Activated CD8-positive, alpha-beta memory T cell treated with anti-CD3 and anti-CD28 coated beads, Interleukin-2, amount 50 U/mL, for 48 hours (primary cell): ENCODE data around the gene ENTHD1.
"Not testable (repeated sequence)": the region's sequence is repeated elsewhere in the genome, so short reads cannot be mapped to it uniquely, and the experiment has no call there.

Experiments used
- DNase-seq: peaks from one replicate; pipeline ENCODE4 v3.0.0-alpha.2; 2020

The ENTHD1 gene

DNA sequence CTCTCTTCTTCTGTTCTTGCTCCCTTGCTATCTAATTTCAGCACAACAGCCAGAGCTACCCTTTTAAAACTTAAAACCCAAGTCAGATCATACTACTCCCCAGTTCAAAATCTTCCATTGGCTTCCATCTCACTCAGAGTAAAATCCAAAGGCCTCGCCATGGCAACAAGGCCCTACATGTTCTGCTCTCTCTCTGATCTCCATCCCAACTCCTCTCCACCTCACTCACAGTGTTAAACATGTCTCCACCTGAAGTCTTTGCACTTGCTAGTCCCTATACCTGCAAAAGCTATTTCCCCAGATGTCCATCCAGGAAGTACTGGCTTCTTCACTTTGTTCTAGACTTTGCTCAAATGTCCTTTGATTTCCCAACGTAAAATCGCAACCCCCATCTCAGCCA, 4.3 kb upstream of the ENTHD1 start:
- DNase-seq, result no peak

DNA sequence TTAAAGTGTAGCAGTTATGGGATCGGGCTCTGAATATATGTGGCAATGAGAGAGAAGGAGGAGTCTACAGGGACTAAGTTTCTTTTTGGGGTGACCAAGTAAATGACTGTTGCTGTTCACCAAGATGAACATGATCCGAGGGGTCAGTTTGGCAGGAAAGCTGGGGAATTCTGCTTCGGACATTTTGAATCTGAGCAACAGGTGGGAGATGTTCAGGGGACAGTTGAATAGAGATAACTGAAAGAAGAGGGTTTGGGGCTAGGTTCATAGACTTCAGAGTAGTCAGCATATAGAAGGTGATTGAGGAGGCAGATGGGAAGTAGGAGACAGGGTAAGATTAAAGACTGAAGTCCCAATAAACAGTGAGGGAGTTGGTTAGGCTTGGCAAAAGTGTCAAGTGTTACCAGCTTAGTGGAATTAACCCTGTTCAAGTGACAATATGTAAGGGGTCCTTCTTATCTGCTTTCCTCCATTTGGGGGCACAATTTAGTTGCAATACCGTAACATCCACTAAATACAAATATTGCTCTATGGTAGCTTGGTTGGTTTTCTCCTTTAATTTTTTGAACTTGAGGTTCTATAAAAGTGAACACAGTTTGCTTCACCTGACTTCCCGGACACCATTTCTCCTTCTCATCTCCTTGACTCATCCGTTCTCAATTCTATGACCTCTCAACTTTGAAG, 2.9 kb upstream of the ENTHD1 start:
- DNase-seq, result no peak

DNA sequence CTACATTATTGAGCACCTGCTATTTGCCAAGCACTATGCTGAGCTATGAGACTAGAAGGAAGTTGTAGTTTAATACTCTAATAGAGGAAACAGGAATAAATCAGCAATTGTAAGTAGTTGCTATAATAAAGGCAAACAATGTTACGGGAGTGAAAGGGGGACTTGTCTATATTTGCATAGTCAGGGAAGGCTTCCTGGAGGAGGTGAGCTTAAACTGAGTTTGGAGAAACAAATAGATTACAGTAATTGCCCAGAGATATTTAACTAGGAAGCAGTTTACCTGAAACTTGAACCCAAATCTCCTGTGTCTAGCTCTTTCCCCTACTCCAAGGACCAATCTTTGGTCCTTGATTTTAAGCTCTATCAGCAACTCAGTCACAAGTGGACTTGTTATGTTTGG, 2.1 kb upstream of the ENTHD1 start:
- no peak for DNase-seq

DNA sequence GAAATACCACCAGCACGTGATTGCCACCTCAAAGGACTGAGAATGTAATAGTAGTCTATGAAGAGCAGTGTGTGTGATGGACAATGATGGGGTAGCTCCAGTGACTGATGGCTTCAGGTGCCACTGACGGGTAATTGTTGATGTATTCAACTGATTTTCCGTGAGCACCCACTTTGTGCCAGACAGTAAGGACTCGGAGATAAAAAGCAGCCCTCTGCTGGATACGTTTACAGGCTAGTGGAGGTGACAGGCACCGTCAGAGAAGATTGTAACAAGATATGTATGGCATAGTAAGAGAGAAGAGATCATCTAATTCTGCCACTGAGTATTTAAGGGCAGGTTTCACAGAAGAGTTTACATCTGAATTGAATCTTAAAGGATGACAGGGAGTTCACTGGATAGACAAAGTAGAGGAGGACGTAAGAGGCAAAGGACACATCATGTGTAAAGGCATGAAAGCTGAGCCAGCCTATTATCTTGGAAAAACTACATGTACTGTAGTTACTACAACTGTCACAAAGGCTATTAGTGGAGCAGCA, 1.1 kb upstream of the ENTHD1 start:
- DNase-seq, result no peak

DNA sequence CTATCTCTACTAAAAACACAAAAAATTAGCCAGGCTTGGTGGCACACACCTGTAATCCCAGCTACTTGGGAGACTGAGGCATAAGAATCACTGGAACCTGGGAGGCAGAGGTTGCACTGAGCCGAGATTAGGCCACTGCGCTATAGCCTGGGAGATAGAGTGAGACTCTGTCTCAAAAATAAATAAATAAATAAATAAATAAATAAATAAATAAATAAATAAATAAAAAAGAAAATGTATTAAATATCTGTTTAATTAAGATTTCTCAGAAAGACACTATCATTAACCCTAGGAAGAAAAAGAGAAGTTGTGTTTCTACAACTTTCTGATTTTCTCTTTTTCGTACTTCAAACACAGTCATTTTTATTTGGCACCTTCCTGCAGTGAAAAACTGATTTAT, 3.6 kb downstream of the ENTHD1 start:
- not testable (repeated sequence) for DNase-seq

DNA sequence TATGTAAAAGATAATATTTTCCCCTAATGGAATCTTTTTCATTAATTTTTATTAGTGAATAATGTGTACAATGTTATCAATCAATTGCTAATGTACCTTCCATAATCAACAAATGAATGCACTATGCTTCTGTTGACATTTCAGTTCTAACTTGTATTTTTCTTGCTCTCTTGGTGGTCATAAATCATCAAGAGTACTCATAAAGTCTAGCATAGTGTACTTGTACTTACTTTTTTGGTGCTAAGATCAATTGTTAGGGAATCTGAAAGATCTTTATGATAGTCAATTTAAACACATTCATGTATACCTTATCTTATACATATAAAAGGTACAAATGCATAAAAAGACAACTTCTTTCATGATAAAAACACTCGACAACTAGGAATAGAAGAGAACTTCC, 10.5 kb downstream of the ENTHD1 start:
- DNase-seq, result no peak

DNA sequence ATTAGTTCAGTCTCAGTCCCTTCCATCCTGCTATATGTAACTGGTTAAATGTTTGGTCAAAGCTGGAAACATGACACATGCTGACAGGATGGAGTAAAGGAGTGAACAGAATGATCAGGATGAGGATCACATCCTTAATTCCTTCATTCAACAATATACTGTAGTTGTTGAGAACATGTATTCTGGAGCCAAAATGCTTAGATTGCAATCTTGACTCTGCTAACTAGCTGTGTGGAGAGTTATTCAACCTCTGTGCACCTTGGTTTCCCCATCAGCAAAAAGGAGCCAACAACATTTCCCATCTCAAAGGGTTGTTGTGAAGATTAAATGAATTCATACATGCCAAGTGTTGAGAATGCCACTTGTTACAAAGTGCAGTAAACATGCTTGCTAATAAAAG, 12.8 kb downstream of the ENTHD1 start:
- DNase-seq, result no peak

DNA sequence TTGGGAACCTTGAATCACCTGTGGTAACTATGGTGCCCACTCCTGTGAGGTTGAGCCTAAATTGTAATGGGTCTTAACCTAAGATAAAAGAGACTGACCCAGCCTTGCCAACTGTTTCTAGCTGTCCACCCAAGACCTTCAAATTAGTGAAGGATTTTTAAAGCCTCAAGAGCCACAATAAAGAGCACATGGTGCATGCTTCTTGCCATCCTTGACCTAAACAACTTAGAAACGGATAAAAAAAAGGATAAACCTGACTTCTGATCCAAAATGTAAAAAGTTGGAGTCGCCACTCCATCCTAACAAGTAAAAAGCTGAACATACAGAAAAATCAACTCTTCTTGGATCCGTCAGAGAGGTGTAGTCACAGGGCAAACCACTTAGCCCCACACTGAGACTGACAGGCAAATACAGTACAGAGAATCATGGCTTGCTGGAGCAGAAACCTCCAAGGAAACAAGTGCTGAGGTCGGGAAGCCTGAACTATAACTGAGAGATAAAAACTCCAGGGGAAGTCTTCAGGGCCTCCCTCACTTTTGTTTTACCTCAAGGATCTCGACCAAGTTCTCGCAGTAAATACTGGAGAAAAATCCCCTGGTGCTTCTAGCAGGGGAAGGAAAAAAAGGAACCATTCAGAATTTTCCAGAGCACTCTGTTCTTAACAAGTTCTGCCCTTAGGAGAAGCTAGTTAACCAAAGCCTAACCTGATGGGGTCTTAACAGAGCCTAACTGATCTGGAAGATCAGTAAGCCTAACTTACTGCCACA, 16.3 kb downstream of the ENTHD1 start:
- no peak for DNase-seq

DNA sequence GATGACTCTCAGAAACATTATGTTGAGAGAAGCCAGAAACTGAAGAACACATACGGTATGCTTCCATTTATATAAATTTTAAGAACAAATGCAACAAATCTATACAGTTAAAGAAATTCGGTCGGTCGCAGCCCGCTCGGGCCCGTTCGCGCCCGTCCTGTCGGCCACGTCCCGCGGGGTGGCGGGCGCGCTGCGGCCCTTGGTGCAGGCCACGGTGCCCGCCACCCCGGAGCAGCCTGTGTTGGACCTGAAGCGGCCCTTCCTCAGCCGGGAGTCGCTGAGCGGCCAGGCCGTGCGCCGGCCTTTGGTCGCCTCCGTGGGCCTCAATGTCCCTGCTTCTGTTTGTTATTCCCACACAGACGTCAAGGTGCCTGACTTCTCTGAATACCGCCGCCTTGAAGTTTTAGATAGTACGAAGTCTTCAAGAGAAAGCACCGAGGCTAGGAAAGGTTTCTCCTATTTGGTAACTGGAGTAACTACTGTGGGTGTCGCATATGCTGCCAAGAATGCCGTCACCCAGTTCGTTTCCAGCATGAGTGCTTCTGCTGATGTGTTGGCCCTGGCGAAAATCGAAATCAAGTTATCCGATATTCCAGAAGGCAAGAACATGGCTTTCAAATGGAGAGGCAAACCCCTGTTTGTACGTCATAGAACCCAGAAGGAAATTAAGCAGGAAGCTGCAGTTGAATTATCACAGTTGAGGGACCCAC, 18.2 kb downstream of the ENTHD1 start:
- DNase-seq, result not testable (repeated sequence)

DNA sequence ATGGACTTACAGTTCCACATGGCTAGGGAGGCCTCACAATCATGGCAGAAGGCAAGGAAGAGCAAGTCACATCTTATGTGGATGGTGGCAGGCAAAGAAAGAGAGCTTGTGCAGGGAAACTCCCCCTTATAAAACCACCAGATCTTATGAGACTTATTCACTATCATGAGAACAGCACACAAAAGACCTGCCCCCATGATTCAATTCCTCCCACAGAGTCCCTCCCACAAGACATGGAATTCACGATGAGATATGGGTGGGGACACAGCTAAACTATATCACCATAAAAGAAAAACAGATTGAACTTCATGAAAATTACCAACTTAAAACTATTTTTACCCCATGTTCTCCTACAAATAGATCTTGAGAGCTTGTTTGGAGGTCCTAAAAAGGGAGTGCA, 19.6 kb downstream of the ENTHD1 start:
- DNase-seq, result no peak

DNA sequence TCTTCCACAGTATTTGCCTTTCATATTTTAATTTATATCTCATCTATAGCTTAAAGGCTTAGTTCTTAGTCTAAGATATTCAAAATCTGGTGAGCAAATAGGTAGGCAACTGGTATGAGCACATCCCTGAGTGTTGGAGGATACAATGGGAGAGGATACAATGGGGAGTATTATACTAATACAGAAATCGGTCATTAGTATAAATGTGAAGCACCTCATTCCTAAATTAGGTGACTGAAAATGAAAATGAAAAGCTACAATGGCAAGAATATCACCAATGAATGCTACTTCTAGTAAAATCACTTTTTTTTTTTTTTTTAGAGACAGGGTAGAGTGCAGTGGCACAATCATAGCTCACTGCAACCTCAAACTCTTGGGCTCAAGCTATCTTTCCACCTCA, 21.0 kb downstream of the ENTHD1 start:
- DNase-seq, result no peak

DNA sequence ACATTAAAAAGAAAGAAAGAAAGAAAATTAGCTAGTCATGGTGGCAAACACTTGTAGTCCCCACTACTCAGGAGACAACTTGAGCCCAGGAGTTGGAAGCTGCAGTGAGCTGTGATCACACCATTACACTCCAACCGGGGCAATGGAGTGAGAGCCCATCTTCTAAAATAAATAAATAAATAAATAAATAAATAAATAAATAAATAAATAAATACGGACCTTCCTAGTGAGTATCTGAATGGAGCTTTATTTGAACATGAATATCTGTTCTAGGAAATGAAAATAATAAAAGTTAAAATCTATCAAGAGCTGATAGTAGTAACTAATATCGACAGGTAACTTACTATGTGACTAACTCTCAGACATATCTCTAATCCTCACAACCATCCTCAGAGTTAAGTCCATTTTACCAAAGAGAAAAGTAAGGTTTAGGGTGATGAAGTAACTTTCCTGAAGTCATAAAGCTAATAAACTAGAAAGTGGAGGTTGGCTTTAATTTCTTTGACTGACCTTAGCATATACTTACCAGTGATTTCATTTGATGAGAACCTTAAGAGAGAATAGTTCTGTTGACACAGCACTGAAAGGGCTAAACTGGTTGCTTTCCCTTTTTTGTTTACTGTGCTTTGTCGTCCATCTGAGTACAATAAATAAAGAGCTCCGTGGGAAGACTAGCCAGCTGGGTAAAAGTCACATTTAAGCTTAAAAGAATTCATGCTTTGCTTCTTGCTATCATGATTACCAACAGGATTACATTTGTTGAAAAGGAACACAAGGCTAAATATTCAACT, 22.4 kb downstream of the ENTHD1 start:
- DNase-seq, result no peak

DNA sequence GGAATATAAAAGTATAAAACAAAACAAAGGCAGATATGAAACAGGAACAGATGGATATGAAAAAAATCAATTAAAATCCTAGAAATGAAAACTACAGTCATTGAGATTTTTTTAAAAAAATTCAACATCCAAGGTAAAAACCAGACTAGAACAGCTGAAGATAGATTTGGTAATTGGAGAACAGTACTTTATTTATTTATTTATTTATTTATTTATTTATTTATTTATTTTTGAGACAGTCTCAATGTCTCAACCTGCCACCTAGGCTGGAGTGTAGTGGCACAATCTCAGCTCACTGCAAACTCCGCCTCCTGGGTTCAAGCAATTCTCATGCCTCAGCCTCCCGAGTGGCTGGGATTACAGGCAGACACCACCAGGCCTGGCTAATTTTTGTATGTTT, 23.8 kb downstream of the ENTHD1 start:
- not testable (repeated sequence) for DNase-seq

DNA sequence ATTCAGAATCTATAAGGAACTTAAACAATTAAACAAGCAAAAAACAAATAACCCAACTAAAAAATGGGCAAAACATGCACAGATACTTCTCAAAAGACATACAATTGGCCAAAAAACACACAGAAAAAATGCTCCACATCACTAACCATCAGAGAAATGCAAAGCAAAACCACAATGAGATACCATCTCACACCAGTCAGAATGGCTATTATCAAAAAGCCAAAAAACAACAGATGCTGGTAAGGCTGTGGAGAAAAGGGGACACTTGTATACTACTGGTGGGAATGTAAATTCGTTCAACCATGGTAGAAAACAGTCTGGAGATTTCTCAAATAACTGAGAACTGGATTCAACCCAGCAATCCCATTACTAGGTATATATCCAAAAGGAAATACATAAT, 24.8 kb downstream of the ENTHD1 start:
- no peak for DNase-seq

DNA sequence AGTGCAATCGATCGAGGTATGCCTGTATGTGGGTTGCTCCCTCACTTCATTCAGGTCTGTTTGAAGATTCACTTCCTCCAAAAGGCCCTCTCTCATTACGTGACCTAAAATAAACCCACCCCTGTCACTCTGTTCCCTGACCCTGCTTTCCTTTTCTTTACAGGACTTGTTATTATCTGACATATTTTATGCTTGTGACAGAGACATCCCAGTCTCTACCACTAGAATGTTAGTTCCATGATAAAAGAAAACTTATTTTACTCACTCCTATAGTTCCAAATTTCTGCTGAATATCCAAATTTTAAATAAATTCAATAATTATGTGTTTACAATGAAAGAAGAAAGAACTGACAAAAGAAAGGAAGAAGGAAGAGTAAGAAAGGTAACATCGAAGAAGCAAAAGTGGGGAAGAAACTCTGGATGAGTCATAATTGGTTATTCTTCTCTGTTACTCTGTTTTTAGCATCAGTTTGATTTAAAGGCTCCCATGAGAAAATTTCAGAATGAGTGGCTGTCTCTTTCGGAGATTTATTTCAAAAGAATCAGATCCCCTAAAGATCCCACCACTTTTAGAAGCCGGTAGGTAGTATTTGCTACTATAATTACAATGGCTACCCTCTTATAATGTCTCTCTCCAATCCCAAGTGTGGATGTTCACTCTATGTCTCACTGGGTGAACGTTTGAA, 33.5 kb downstream of the ENTHD1 start:
- no peak for DNase-seq

DNA sequence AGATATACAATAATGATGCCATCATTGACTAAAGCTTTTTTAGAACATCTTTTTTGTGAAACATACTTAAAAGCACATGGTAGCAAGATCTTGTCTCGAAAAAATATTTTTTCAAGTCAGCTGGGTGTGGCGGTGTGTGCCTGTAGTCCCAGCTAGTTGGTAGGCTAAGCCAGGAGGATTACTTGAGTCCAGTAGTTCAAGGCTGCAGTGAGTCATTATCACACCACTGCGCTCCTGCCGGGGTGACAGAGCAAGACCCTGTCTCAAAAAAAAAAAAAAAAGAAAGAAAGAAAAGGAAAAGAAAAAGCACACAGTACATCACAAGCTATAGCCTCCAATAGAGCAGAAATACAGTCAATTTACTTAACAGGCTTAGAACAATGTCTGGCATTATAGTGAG, 37.0 kb downstream of the ENTHD1 start:
- DNase-seq, result no peak

DNA sequence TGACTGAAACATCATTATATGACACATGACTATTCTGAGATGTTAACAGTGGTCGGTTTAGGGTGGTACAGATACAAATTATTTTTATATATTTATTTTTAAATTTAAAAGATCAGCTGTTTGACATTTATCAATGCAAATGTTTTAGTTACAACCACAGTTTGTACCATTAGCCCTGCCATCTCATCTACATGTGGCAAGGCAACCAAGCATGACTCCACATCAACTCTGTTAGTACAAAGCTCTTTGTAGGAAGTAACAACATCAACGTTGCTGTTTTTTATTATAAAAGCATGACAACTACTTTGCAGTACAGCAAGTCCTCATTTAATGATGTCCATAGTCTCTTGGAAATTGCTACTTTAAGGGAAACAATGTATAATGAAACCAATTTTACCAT, 40.8 kb downstream of the ENTHD1 start:
- no peak for DNase-seq

DNA sequence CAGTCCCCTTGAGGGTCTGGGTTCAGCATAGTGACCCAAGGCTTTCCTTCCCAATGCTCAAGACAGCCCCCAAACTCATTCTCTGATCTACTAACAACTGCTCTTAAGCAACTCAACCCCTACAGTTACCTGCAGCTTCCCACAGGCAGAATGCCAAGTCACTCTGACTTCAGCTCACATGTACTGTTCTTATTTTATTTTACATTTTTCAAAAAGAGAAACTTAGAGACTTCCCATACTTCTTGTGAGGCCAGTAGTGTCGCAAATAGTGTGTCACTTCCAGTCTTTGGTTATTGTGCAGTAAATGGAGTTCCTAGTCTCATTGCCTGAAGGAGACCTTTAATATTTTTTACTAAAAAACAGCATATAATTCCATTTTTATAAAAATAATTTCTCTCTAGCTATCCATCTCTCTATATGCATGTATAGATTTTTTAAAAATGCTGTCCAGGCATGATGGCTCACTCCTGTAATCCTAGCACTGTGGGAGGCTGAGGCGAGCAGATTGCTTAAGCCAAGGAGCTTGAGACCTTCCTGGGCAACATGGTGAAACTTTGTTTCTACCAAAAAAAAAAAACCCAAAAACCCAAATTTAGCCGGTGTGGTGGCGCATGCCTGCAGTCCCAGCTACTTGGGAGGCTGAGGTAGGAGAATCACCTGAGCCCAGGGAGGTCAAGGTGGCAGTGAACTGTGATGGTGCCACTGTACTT, 41.8 kb downstream of the ENTHD1 start:
- no peak for DNase-seq

DNA sequence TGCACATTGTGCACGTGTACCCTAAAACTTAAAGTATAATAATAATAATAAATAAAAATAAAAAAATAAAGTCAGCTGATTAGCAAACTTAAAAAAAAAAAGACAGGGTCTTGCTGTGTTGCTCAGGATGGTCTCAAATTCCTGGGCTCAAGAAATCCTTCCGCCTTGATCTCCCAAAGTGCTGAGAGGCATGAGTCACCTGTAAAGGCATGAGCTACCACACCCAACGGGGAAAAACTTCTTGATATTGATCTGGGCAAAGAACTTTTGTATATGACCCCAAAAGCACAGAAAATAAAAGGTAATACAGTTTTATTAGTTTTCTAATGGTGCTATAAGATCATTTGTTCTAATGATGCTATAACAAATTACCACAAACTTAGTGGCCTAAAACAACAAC, 46.1 kb downstream of the ENTHD1 start:
- DNase-seq, result no peak

DNA sequence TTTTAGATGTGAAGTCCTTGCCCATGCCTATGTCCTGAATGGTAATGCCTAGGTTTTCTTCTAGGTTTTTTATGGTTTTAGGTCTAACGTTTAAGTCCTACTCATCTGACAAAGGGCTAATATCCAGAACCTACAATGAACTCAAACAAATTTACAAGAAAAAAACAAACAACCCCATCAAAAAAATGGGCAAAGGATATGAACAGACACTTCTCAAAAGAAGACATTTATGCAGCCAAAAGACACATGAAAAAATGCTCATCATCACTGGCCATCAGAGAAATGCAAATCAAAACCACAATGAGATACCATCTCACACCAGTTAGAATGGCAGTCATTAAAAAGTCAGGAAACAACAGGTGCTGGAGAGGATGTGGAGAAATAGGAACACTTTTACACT, 47.0 kb downstream of the ENTHD1 start:
- not testable (repeated sequence) for DNase-seq

DNA sequence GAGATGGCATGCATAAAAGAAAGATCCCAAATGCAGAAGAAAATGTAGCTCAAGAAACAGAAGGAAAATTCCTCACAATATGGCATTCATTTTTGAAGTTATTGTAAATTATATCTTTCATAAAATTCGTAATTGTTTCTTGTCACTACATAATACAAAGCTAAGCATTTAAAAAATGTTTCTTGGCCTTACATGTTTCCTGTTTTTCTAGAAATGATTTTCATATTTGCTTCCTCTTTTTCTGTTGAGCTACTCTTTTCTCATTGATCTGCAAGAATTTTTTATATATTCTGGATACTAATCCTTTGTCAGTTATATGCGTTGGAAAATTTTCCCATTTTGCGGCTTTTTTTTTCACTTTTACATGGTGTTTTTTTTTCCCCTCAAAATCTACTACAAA, 48.0 kb downstream of the ENTHD1 start:
- no peak for DNase-seq
